ENCODE results near the gene RIMBP3C. TPM values are rescaled to one million over a fixed set of nuclear protein-coding genes. Genes with fewer than 3 reads are reported as not detected.
"Not testable (repeated sequence)": the region's sequence is repeated elsewhere in the genome, so short reads cannot be mapped to it uniquely, and the experiment has no call there.

RIMBP3C gene
- total and polyA plus RNA-seq, 2 experiments from 2014 or later, result 1.1 TPM; not detected in 1

DNA sequence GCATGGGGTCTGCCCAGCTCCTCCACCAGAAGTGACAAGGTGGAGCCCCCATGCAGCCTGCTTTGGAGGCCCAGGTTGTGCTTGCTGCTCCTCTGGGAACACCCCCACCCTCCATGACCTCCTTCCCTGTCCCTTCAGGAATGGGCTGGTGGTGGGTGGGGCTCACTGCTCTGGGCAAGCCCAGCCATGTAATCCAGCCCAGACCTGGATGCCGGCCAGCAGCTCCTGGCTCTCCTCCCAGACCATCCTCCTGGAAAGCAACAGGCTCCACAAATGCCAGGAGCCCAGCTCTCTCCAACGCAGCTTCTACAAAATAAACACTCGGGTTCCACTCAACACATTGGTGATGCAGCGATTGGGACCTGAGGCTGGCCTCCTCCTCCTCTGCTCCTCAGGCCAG, 53.3 kb downstream of the RIMBP3C start:
- H2AFZ ChIP-seq; H3K36me3 Mint-ChIP-seq (ENCODE audit: low read depth); H3K4me1 ChIP-seq (ENCODE audit: insufficient read depth); H3K79me2 ChIP-seq (replicated peaks; ENCODE audit: insufficient read depth); H3K4me3 Mint-ChIP-seq; H3K27ac Mint-ChIP-seq; H3K4me2 ChIP-seq; H4K20me1 ChIP-seq (replicated peaks; ENCODE audit: insufficient read depth); H3K27me3 ChIP-seq (ENCODE audit: insufficient read depth); H3F3A ChIP-seq (replicated peaks; ENCODE audit: low read depth); H3K36me3 ChIP-seq (ENCODE audit: insufficient read depth); DNase-seq (ENCODE audit: low spot score); H3K27ac ChIP-seq (ENCODE audit: low read depth); H3K27me3 Mint-ChIP-seq (ENCODE audit: insufficient read depth, low read depth, poor library complexity); ATAC-seq; H3K9me3 Mint-ChIP-seq; H3K4me1 Mint-ChIP-seq; H3K9me2 ChIP-seq (ENCODE audit: insufficient read depth); H3K4me3 ChIP-seq: not testable (repeated sequence)

Small RNA genes lying within 50 kb of the gene (small RNA-seq; reads per million reads assigned to genes)
- gene RF00492 (ENCODE audit: low replicate concordance) (not detected), gene RN7SKP221 (ENCODE audit: low replicate concordance) (not detected)

Other genes with a start within 250 kb of the RIMBP3C start
- 0.04 and 0.10 TPM in 2 replicates for gene RIMBP3B, start 167.7 kb downstream of the RIMBP3C start, total RNA-seq (2014; rRNA removed; shearing (Covaris generic))
- gene RIMBP3B, start 167.7 kb downstream of the RIMBP3C start, polyA plus RNA-seq (2016; fragmentation: Nextera tagmentation; extraction: Ambion mirVana), result 0.09 and 0.21 TPM in 2 replicates
- gene HIC2, start 134.1 kb downstream of the RIMBP3C start, total RNA-seq (2014; rRNA removed; shearing (Covaris generic)), result 28.0 and 34.0 TPM in 2 replicates
- gene HIC2, start 134.1 kb downstream of the RIMBP3C start, polyA plus RNA-seq (2016; fragmentation: Nextera tagmentation; extraction: Ambion mirVana), result 7.7 and 8.0 TPM in 2 replicates
- gene TMEM191C, start 84.1 kb downstream of the RIMBP3C start, total RNA-seq (2014; rRNA removed; shearing (Covaris generic)), result 1.1 and 2.8 TPM in 2 replicates
- gene TMEM191C, start 84.1 kb downstream of the RIMBP3C start, polyA plus RNA-seq (2016; fragmentation: Nextera tagmentation; extraction: Ambion mirVana), result 2.5 and 6.1 TPM in 2 replicates
- 70.1 and 86.3 TPM in 2 replicates for gene UBE2L3, start 16.3 kb upstream of the RIMBP3C start, total RNA-seq (2014; rRNA removed; shearing (Covaris generic))
- 123 and 136 TPM in 2 replicates for gene UBE2L3, start 16.3 kb upstream of the RIMBP3C start, polyA plus RNA-seq (2016; fragmentation: Nextera tagmentation; extraction: Ambion mirVana)
- gene YDJC, start 78.6 kb upstream of the RIMBP3C start, total RNA-seq (2014; rRNA removed; shearing (Covaris generic)), result 58.8 and 83.7 TPM in 2 replicates
- 53.3 and 58.4 TPM in 2 replicates for gene YDJC, start 78.6 kb upstream of the RIMBP3C start, polyA plus RNA-seq (2016; fragmentation: Nextera tagmentation; extraction: Ambion mirVana)
- 0.14 TPM in 1 of 2 replicates, not detected in the other for gene CCDC116, start 81.3 kb upstream of the RIMBP3C start, total RNA-seq (2014; rRNA removed; shearing (Covaris generic))
- gene CCDC116, start 81.3 kb upstream of the RIMBP3C start, polyA plus RNA-seq (2016; fragmentation: Nextera tagmentation; extraction: Ambion mirVana), result 0.35 TPM in 1 of 2 replicates, not detected in the other
- 60.3 and 62.3 TPM in 2 replicates for gene SDF2L1, start 90.8 kb upstream of the RIMBP3C start, total RNA-seq (2014; rRNA removed; shearing (Covaris generic))
- gene SDF2L1, start 90.8 kb upstream of the RIMBP3C start, polyA plus RNA-seq (2016; fragmentation: Nextera tagmentation; extraction: Ambion mirVana), result 72.7 and 74.8 TPM in 2 replicates
- gene PPIL2, start 114.6 kb upstream of the RIMBP3C start, total RNA-seq (2014; rRNA removed; shearing (Covaris generic)), result 30.7 and 34.1 TPM in 2 replicates
- gene PPIL2, start 114.6 kb upstream of the RIMBP3C start, polyA plus RNA-seq (2016; fragmentation: Nextera tagmentation; extraction: Ambion mirVana), result 21.6 and 23.0 TPM in 2 replicates
- 5.5 and 6.0 TPM in 2 replicates for gene YPEL1, start 184.3 kb upstream of the RIMBP3C start, total RNA-seq (2014; rRNA removed; shearing (Covaris generic))
- gene YPEL1, start 184.3 kb upstream of the RIMBP3C start, polyA plus RNA-seq (2016; fragmentation: Nextera tagmentation; extraction: Ambion mirVana), result 4.4 and 4.9 TPM in 2 replicates

Data from GM23338 (cell line).